SK-N-SH (cell line): Measurements from ENCODE around the gene FXYD2. TPM values are rescaled to one million over a fixed set of nuclear protein-coding genes. Genes with fewer than 3 reads are reported as not detected.

Experiments used
- CTCF ChIA-PET: fragments of 300-600, 350-600 bp; formaldehyde crosslinking; extraction: SDS; loops from one replicate; lab custom pipeline; 2021; lab: Yijun Ruan, JAX
- POLR2A ChIA-PET: fragments of 350-600 bp; sonication (Branson Sonifier 250); formaldehyde crosslinking; extraction: SDS; loops from one replicate; lab custom pipeline; 2020; ENCODE audit warnings: antibody characterized with exemption, inconsistent platforms; lab: Yijun Ruan, JAX
- DNase-seq: peaks from one replicate; pipeline ENCODE4 v3.0.0; 2012
- H2AFZ ChIP-seq: fragments of 200-600 bp; sonication (generic); 2 replicates; pipeline ENCODE4 v1.8.1; 2016; ENCODE audit warnings: antibody characterized with exemption, mild to moderate bottlenecking, low read depth
- H3F3A ChIP-seq: fragments of 200-600 bp; sonication (generic); replicated peaks from 2 replicates; pipeline ENCODE3; 2016; ENCODE audit warnings: antibody characterized with exemption, mild to moderate bottlenecking; ENCODE audit not compliant: insufficient read depth
- H3K27ac ChIP-seq, 2 experiments: fragments of 200-500 bp in 1 of 2; fragments of 200-600 bp in 1 of 2; sonication (Bioruptor generic) in 1 of 2; sonication (generic), shearing (Covaris generic) in 1 of 2; 2 replicates each; pipeline versions ENCODE4 v1.5.1 to v1.6.1; 2014 to 2016; ENCODE audit warnings: low read depth in 2 of 2, inconsistent platforms in 1 of 2, low read length in 1 of 2, mild to moderate bottlenecking in 1 of 2, mixed read lengths in 1 of 2
- H3K27me3 ChIP-seq: fragments of 200-600 bp; sonication (generic), shearing (Covaris generic); 2 replicates; pipeline ENCODE4 v1.6.1; 2016; ENCODE audit warnings: mixed run types; ENCODE audit not compliant: insufficient read depth
- H3K36me3 ChIP-seq, 2 experiments: fragments of 200-500 bp in 1 of 2; fragments of 200-600 bp in 1 of 2; sonication (Bioruptor generic) in 1 of 2; sonication (generic) in 1 of 2; replicated peaks in 1 of 2; 2 replicates each; pipeline versions ENCODE3 to v1.5.1; 2014 to 2016; ENCODE audit warnings: low read length in 1 of 2, mild to moderate bottlenecking in 1 of 2; ENCODE audit not compliant: insufficient read depth in 2 of 2, control insufficient read depth in 1 of 2
- H3K4me1 ChIP-seq, 2 experiments: fragments of 200-500 bp in 1 of 2; fragments of 200-600 bp in 1 of 2; sonication (Bioruptor generic) in 1 of 2; sonication (generic), shearing (Covaris generic) in 1 of 2; 2 replicates each; pipeline versions ENCODE4 v1.5.1 to v1.6.1; 2014 to 2016; ENCODE audit warnings: low read depth in 1 of 2, low read length in 1 of 2, mixed run types in 1 of 2; ENCODE audit not compliant: insufficient read depth in 2 of 2, control insufficient read depth in 1 of 2
- H3K4me2 ChIP-seq: fragments of 200-600 bp; sonication (generic), shearing (Covaris generic); 2 replicates; pipeline ENCODE4 v1.6.1; 2017; ENCODE audit warnings: mixed run types
- H3K4me3 ChIP-seq, 2 experiments: fragments of 200-500 bp in 1 of 2; fragments of 200-600 bp in 1 of 2; sonication (Bioruptor generic) in 1 of 2; sonication (generic), shearing (Covaris generic) in 1 of 2; 2 replicates each; pipeline versions ENCODE4 v1.5.1 to v1.8.1; 2014 to 2016; ENCODE audit warnings: low read depth in 2 of 2, inconsistent platforms in 1 of 2, low read length in 1 of 2, mild to moderate bottlenecking in 1 of 2, mixed read lengths in 1 of 2, moderate library complexity in 1 of 2
- H3K79me2 ChIP-seq: fragments of 200-600 bp; sonication (generic); 2 replicates; pipeline ENCODE4 v1.8.1; 2017; ENCODE audit warnings: mild to moderate bottlenecking; ENCODE audit not compliant: insufficient read depth
- H3K9ac ChIP-seq: fragments of 200-600 bp; sonication (generic); 2 replicates; pipeline ENCODE4 v1.6.1; 2017; ENCODE audit warnings: mixed run types
- H3K9me2 ChIP-seq: fragments of 200-600 bp; sonication (generic); 2 replicates; pipeline ENCODE4 v1.6.1; 2017; ENCODE audit warnings: mixed run types
- H3K9me3 ChIP-seq: fragments of 200-600 bp; sonication (generic); 2 replicates; pipeline ENCODE4 v1.6.1; 2017; ENCODE audit warnings: mixed run types, mild to moderate bottlenecking, moderate library complexity
- H4K20me1 ChIP-seq: fragments of 200-600 bp; sonication (generic); 2 replicates; pipeline ENCODE4 v1.6.1; 2017; ENCODE audit warnings: mild to moderate bottlenecking, mixed run types; ENCODE audit not compliant: insufficient read depth
- EP300 ChIP-seq, 2 experiments: IDR thresholded peaks; 2 replicates each; pipeline versions ENCODE4 v1.4.0 to v1.6.1; 2012; ENCODE audit warnings: borderline replicate concordance in 1 of 2, low read depth in 1 of 2, low read length in 1 of 2
- EZH2phosphoT487 ChIP-seq: fragments of 200-600 bp; sonication (generic); IDR thresholded peaks from 2 replicates; pipeline ENCODE4 v1.6.1; 2017; ENCODE audit warnings: low read depth, mixed run types, mild to moderate bottlenecking, antibody characterized with exemption, moderate library complexity, borderline replicate concordance
- FOXJ3 ChIP-seq: sonication (generic); formaldehyde crosslinking; IDR thresholded peaks from 2 replicates; pipeline ENCODE4 v1.5.1; 2020; ENCODE audit warnings: mild to moderate bottlenecking, missing genetic modification reagents
- FOXM1 ChIP-seq: IDR thresholded peaks from 2 replicates; pipeline ENCODE4 v1.4.0; 2012; ENCODE audit warnings: low read depth, mild to moderate bottlenecking
- IRF3 ChIP-seq: fragments of 150-350 bp; IDR thresholded peaks from 2 replicates; pipeline ENCODE4 v1.6.1; 2016; ENCODE audit warnings: mild to moderate bottlenecking, low read depth, low read length
- JUND ChIP-seq: IDR thresholded peaks from 2 replicates; pipeline ENCODE4 v1.4.0; 2012
- NFIC ChIP-seq: IDR thresholded peaks from 2 replicates; pipeline ENCODE4 v1.4.0; 2012; ENCODE audit warnings: borderline replicate concordance
- NRF1 ChIP-seq: IDR thresholded peaks from 2 replicates; pipeline ENCODE4 v1.6.1; 2012; ENCODE audit warnings: low read depth, mild to moderate bottlenecking, low read length
- POLR2AphosphoS5 ChIP-seq: IDR thresholded peaks from 2 replicates; pipeline ENCODE4 v1.6.1; 2012; ENCODE audit warnings: low read depth, low read length
- RAD21 ChIP-seq: IDR thresholded peaks from 2 replicates; pipeline ENCODE4 v1.6.1; 2012; ENCODE audit warnings: mild to moderate bottlenecking, low read length
- REST ChIP-seq: IDR thresholded peaks from 2 replicates; pipeline ENCODE4 v1.6.1; 2012; ENCODE audit warnings: mild to moderate bottlenecking, low read depth, low read length, moderate library complexity
- SIN3A ChIP-seq: IDR thresholded peaks from 2 replicates; pipeline ENCODE4 v1.6.1; 2012; ENCODE audit warnings: low read depth, mild to moderate bottlenecking, low read length, moderate library complexity, borderline replicate concordance
- SMC3 ChIP-seq: IDR thresholded peaks from 2 replicates; pipeline ENCODE4 v1.6.1; 2012; ENCODE audit warnings: low read depth, low read length, improper control_type of control experiment
- TAF1 ChIP-seq: IDR thresholded peaks from 2 replicates; pipeline ENCODE4 v1.6.1; 2012; ENCODE audit warnings: low read depth, mild to moderate bottlenecking, low read length, moderate library complexity, borderline replicate concordance
- TCF12 ChIP-seq: IDR thresholded peaks from 2 replicates; pipeline ENCODE4 v1.4.0; 2012
- TEAD4 ChIP-seq: IDR thresholded peaks from 2 replicates; pipeline ENCODE4 v1.4.0; 2012; ENCODE audit warnings: mild to moderate bottlenecking, borderline replicate concordance; ENCODE audit not compliant: insufficient read depth
- USF1 ChIP-seq: IDR thresholded peaks from 2 replicates; pipeline ENCODE4 v1.4.0; 2012; ENCODE audit warnings: low read depth, borderline replicate concordance
- WGBS: methylation state at CpG from one replicate; pipeline ENCODE4 v1.1.6; 2017; ENCODE audit warnings: low lambda C conversion rate; 5-methylcytosine and 5-hydroxymethylcytosine counted together
- polyA plus RNA-seq, 3 experiments: library from polyadenylated mRNA; depleted of rRNA; stranded (reverse); fragments of >200 nt; gene quantifications; 2 replicates each; pipeline ENCODE4 v1.2.3, GENCODE V29; 2012
- TF ChIP-seq, protein P1 (sequence below): IDR thresholded peaks from 2 replicates; pipeline ENCODE4 v1.4.0; 2012; ENCODE audit warnings: low read depth
- TF ChIP-seq, protein P2 (sequence below): IDR thresholded peaks from 2 replicates; pipeline ENCODE4 v1.4.0; 2012; ENCODE audit warnings: low read depth, borderline replicate concordance
- TF ChIP-seq, protein P3 (sequence below): IDR thresholded peaks from 2 replicates; pipeline ENCODE4; 2012
- TF ChIP-seq, protein P4 (sequence below): fragments of 200-600 bp; sonication (generic); IDR thresholded peaks from 2 replicates; pipeline ENCODE4 v1.6.1; 2017; ENCODE audit warnings: antibody characterized with exemption, mild to moderate bottlenecking, moderate library complexity

Gene FXYD2
- polyA plus RNA-seq, 1 of the 3 experiments (the other 2 are of a cell fraction) = not detected

GRCh38 chr11:117772360-117772759 is 52.2 kb downstream of the FXYD2 start:
- H3K27ac ChIP-seq = peak overlapping the region in 1 of 2 experiments; percentile 95; a peak in 2 of 4 replicates
- POLR2A ChIA-PET = interaction anchor here (0.7 to 2.4 kb wide), 7 partner anchors 13 to 328 kb away, joined by 3 to 12 read pairs (median 3); no protein-coding TSS in a partner anchor
- no peak overlapping the region for H3K4me2 ChIP-seq
- H3K9ac ChIP-seq = no peak overlapping the region
- H3K4me3 ChIP-seq = no peak overlapping the region
- no peaks in the 10 kb centered on the region for H3K79me2 ChIP-seq
- no peak overlapping the region for H2AFZ ChIP-seq
- DNase-seq = peak; percentile 85
- peaks cover 0 to 32% of the 10 kb centered on the region in 2 experiments; a peak in 2 of 4 replicates for H3K4me1 ChIP-seq
- no peaks in the 10 kb centered on the region for H3F3A ChIP-seq
- CTCF ChIA-PET = interaction anchor here (1.0 to 5.7 kb wide), 11 partner anchors 9 to 346 kb away, joined by 3 to 53 read pairs (median 4); no protein-coding TSS in a partner anchor
- no peaks in the 10 kb centered on the region; the same call in 1 of the 2 replicates for H3K27me3 ChIP-seq
- 26% methylated on average over 6 of the region's 6 CpGs for WGBS
- no peaks in the 10 kb centered on the region for H3K9me2 ChIP-seq
- no peaks in the 10 kb centered on the region for H4K20me1 ChIP-seq
- no peaks in the 10 kb centered on the region for H3K9me3 ChIP-seq
- no peaks in the 10 kb centered on the region for H3K36me3 ChIP-seq
- TF ChIP-seq, protein P1, sequence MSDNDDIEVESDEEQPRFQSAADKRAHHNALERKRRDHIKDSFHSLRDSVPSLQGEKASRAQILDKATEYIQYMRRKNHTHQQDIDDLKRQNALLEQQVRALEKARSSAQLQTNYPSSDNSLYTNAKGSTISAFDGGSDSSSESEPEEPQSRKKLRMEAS = no peak
- peak; percentile 78 for TF ChIP-seq FOXJ3 (CRISPR knock-in tag)
- TF ChIP-seq, protein P2, sequence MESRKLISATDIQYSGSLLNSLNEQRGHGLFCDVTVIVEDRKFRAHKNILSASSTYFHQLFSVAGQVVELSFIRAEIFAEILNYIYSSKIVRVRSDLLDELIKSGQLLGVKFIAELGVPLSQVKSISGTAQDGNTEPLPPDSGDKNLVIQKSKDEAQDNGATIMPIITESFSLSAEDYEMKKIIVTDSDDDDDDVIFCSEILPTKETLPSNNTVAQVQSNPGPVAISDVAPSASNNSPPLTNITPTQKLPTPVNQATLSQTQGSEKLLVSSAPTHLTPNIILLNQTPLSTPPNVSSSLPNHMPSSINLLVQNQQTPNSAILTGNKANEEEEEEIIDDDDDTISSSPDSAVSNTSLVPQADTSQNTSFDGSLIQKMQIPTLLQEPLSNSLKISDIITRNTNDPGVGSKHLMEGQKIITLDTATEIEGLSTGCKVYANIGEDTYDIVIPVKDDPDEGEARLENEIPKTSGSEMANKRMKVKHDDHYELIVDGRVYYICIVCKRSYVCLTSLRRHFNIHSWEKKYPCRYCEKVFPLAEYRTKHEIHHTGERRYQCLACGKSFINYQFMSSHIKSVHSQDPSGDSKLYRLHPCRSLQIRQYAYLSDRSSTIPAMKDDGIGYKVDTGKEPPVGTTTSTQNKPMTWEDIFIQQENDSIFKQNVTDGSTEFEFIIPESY = no peak
- TF ChIP-seq NRF1 = no peak
- no peak for TF ChIP-seq USF1
- peak; percentile 23; the same call in 1 of the 2 replicates for TF ChIP-seq RAD21
- peak; percentile 50; the same call in 1 of the 2 replicates for TF ChIP-seq TCF12
- TF ChIP-seq REST = no peak
- no peak for TF ChIP-seq JUND
- no peak for TF ChIP-seq IRF3
- TF ChIP-seq EZH2phosphoT487 = no peak
- no peak for TF ChIP-seq SMC3
- no peak for TF ChIP-seq TEAD4
- peak in 1 of 2 experiments; percentile 91; a peak in 2 of 4 replicates for TF ChIP-seq EP300 (IDR thresholded peaks at IDR 0.05; ENCODE audit: borderline replicate concordance in 1 of 2, low read depth in 1 of 2, low read length in 1 of 2)
- TF ChIP-seq FOXM1 = no peak
- TF ChIP-seq, protein P3, sequence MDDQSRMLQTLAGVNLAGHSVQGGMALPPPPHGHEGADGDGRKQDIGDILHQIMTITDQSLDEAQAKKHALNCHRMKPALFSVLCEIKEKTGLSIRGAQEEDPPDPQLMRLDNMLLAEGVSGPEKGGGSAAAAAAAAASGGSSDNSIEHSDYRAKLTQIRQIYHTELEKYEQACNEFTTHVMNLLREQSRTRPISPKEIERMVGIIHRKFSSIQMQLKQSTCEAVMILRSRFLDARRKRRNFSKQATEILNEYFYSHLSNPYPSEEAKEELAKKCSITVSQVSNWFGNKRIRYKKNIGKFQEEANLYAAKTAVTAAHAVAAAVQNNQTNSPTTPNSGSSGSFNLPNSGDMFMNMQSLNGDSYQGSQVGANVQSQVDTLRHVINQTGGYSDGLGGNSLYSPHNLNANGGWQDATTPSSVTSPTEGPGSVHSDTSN = no peak
- no peak for TF ChIP-seq NFIC
- TF ChIP-seq, protein P4, sequence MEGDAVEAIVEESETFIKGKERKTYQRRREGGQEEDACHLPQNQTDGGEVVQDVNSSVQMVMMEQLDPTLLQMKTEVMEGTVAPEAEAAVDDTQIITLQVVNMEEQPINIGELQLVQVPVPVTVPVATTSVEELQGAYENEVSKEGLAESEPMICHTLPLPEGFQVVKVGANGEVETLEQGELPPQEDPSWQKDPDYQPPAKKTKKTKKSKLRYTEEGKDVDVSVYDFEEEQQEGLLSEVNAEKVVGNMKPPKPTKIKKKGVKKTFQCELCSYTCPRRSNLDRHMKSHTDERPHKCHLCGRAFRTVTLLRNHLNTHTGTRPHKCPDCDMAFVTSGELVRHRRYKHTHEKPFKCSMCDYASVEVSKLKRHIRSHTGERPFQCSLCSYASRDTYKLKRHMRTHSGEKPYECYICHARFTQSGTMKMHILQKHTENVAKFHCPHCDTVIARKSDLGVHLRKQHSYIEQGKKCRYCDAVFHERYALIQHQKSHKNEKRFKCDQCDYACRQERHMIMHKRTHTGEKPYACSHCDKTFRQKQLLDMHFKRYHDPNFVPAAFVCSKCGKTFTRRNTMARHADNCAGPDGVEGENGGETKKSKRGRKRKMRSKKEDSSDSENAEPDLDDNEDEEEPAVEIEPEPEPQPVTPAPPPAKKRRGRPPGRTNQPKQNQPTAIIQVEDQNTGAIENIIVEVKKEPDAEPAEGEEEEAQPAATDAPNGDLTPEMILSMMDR = no peak
- TF ChIP-seq SIN3A = no peak
- TF ChIP-seq POLR2AphosphoS5 = 0 out of 2 replicates have a peak, but pooled peaks have one; percentile 29
- TF ChIP-seq TAF1 = no peak
